HepG2 (cell line): ENCODE results near the gene SCAPER. TPM values are rescaled to one million over a fixed set of nuclear protein-coding genes. Genes with fewer than 3 reads are reported as not detected.
A peak's percentile ranks its signal among the peaks of the same experiment; 100 is the strongest.

Experiments
- ATF7-NPFF ChIP-seq: sonication (generic); formaldehyde crosslinking; IDR thresholded peaks from 2 replicates; pipeline ENCODE4 v1.8.1; 2023; ENCODE audit warnings: mild to moderate bottlenecking, low read depth, missing genetic modification reagents, moderate library complexity
- GFI1 ChIP-seq: sonication (generic); formaldehyde crosslinking; IDR thresholded peaks from 2 replicates; pipeline ENCODE4 v1.5.0; 2020; ENCODE audit warnings: missing genetic modification reagents, mild to moderate bottlenecking, borderline replicate concordance
- JUND ChIP-seq: sonication (generic); formaldehyde crosslinking; IDR thresholded peaks from 2 replicates; pipeline ENCODE4 v1.8.0; 2022; ENCODE audit warnings: mild to moderate bottlenecking, missing genetic modification reagents
- KDM4B ChIP-seq: sonication (generic); formaldehyde crosslinking; IDR thresholded peaks from 2 replicates; pipeline ENCODE4 v1.4.0; 2020; ENCODE audit warnings: missing genetic modification reagents
- MAF1 ChIP-seq: sonication (generic); formaldehyde crosslinking; IDR thresholded peaks from 2 replicates; pipeline ENCODE4 v1.5.0; 2020; ENCODE audit warnings: missing genetic modification reagents, borderline replicate concordance
- NAIF1 ChIP-seq: sonication (generic); formaldehyde crosslinking; IDR thresholded peaks from 2 replicates; pipeline ENCODE4 v1.5.0; 2020; ENCODE audit warnings: mild to moderate bottlenecking, missing genetic modification reagents, borderline replicate concordance
- NBN ChIP-seq: fragments of 450-650 bp; conservative IDR thresholded peaks from 2 replicates; pipeline ENCODE4 v1.6.1; 2017
- NONO ChIP-seq, 2 experiments: fragments of 450-650 bp in 1 of 2; sonication (generic) in 1 of 2; formaldehyde crosslinking in 1 of 2; IDR thresholded peaks in 1 of 2; conservative IDR thresholded peaks in 1 of 2; 2 replicates each; pipeline versions ENCODE4 v1.6.1 to v1.8.0; 2017 to 2022; ENCODE audit warnings: mild to moderate bottlenecking in 1 of 2, missing genetic modification reagents in 1 of 2, moderate library complexity in 1 of 2
- PAWR ChIP-seq: sonication (generic); formaldehyde crosslinking; IDR thresholded peaks from 2 replicates; pipeline ENCODE4 v1.4.0; 2020; ENCODE audit warnings: missing genetic modification reagents, mild to moderate bottlenecking, borderline replicate concordance
- PHF20 ChIP-seq: sonication (generic); formaldehyde crosslinking; IDR thresholded peaks from 2 replicates; pipeline ENCODE4 v1.5.0; 2020; ENCODE audit warnings: mild to moderate bottlenecking, missing genetic modification reagents
- PHF5A ChIP-seq: IDR thresholded peaks from one replicate; pipeline ENCODE4 v1.6.1; 2018; ENCODE audit warnings: low read depth, missing genetic modification reagents; ENCODE audit not compliant: unreplicated experiment
- POLR2A ChIP-seq, 2 experiments: IDR thresholded peaks; 2 replicates each; pipeline ENCODE4 v1.6.1; 2011; ENCODE audit warnings: low read depth in 2 of 2, low read length in 2 of 2, mild to moderate bottlenecking in 1 of 2, moderate library complexity in 1 of 2; ENCODE audit not compliant: insufficient read depth in 1 of 2
- SETDB1 ChIP-seq: sonication (generic); formaldehyde crosslinking; IDR thresholded peaks from 2 replicates; pipeline ENCODE4 v1.5.1; 2020; ENCODE audit warnings: missing genetic modification reagents, mild to moderate bottlenecking, borderline replicate concordance
- SUZ12 ChIP-seq: fragments of 150-350 bp; IDR thresholded peaks from 2 replicates; pipeline ENCODE4 v1.6.1; 2014; ENCODE audit warnings: low read depth, low read length
- YY1 ChIP-seq: IDR thresholded peaks from 2 replicates; pipeline ENCODE4 v1.6.1; 2011; ENCODE audit warnings: low read length, low read depth, moderate library complexity, mild to moderate bottlenecking; ENCODE audit not compliant: insufficient read depth, insufficient replicate concordance
- ZFX ChIP-seq: sonication (generic); formaldehyde crosslinking; IDR thresholded peaks from 2 replicates; pipeline ENCODE4 v1.4.0; 2020; ENCODE audit warnings: mild to moderate bottlenecking, low read depth, missing genetic modification reagents, moderate library complexity
- ZMYM4 ChIP-seq: sonication (generic); formaldehyde crosslinking; IDR thresholded peaks from 2 replicates; pipeline ENCODE4 v1.8.1; 2023; ENCODE audit warnings: mild to moderate bottlenecking, missing genetic modification reagents
- ZNF235 ChIP-seq: sonication (generic); formaldehyde crosslinking; IDR thresholded peaks from 2 replicates; pipeline ENCODE4 v1.8.1; 2023; ENCODE audit warnings: mild to moderate bottlenecking, missing genetic modification reagents, borderline replicate concordance
- ZNF441 ChIP-seq: sonication (generic); formaldehyde crosslinking; IDR thresholded peaks from 2 replicates; pipeline ENCODE4 v1.7.0; 2021; ENCODE audit warnings: missing genetic modification reagents, borderline replicate concordance
- ZNF546 ChIP-seq: sonication (generic); formaldehyde crosslinking; conservative IDR thresholded peaks from 2 replicates; pipeline ENCODE4 v1.8.1; 2023; ENCODE audit warnings: mild to moderate bottlenecking, missing genetic modification reagents
- ZNF558 ChIP-seq: sonication (generic); formaldehyde crosslinking; IDR thresholded peaks from 2 replicates; pipeline ENCODE4 v1.9.0; 2022; ENCODE audit warnings: mild to moderate bottlenecking, missing genetic modification reagents, borderline replicate concordance
- polyA plus RNA-seq, 8 experiments: library from polyadenylated mRNA; depleted of rRNA in 3 of 8; stranded (reverse) in 7 of 8; unstranded in 1 of 8; fragments of >200 nt; fragmentation: Illumina TruSeq in 4 of 8; extraction: Trizol in 4 of 8; gene quantifications; 2 replicates each; pipeline versions ENCODE4 v1.2.1 to v1.2.3, GENCODE V29; 2011 to 2016; ENCODE audit warnings: low read depth in 4 of 8, missing spikeins in 1 of 8, mixed read lengths in 1 of 8; ENCODE audit not compliant: insufficient read depth in 1 of 8
- total RNA-seq, 5 experiments: library from RNA; depleted of rRNA; stranded (reverse); fragments of >200 nt; fragmentation: Illumina TruSeq; extraction: Trizol; gene quantifications; 2 replicates each; pipeline ENCODE4 v1.2.3, GENCODE V29; 2016; ENCODE audit warnings: low read depth in 1 of 5
- TF ChIP-seq, protein P1 (sequence below): sonication (generic); formaldehyde crosslinking; IDR thresholded peaks from 2 replicates; pipeline ENCODE4 v1.5.1; 2020; ENCODE audit warnings: mild to moderate bottlenecking, missing genetic modification reagents, moderate library complexity
- TF ChIP-seq, protein P2 (sequence below): sonication (generic); formaldehyde crosslinking; IDR thresholded peaks from 2 replicates; pipeline ENCODE4 v1.8.0; 2023; ENCODE audit warnings: mild to moderate bottlenecking, missing genetic modification reagents

SCAPER gene
- total and polyA plus RNA-seq, 2 of the 13 experiments (the other 11 are each of a cell fraction or from before 2014, with no cell fraction given), result 4.3 to 10.5 TPM

DNA sequence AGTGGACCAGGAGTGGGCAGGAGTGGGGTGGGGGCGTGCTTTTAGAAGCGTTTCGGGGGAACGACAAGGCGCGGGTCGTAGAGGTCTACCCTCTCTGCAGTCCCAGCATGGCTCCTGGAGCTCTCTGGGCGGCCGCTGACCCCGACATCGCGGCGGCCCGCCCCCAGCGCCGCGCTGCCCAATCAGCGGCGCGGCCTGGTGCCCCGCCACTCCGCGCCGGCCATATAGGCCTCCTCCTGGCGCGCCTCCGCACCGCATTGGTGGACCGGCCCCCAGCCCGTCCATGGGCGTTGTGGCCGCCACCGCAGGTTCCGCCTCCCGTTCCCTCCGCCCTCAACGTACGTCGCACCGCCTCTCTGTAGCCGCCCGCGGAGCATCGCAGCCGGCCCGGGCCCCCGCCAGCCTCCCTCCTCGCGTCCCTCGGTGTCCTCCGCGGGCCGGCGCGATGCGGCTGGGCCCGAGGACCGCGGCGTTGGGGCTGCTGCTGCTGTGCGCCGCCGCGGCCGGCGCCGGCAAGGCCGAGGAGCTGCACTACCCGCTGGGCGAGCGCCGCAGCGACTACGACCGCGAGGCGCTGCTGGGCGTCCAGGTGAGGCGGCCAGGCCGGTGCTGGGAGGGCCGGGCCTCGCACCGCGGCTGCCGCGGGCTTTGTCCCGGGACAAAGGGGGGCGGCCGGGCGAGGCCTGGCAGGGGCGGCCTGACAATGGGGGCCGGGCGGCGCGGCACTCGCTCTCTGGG lies 26.4 kb upstream of the SCAPER start, which contains the start of gene RCN2 (continued):
- peak; percentile 50; the same call in 1 of the 2 replicates for TF ChIP-seq ZNF558
- no peak for TF ChIP-seq NBN
- peak; percentile 92 for TF ChIP-seq ZFX (CRISPR knock-in tag)
- TF ChIP-seq JUND (CRISPR knock-in tag), result no peak
- peak; percentile 82 for TF ChIP-seq YY1
- no peak; the same call in 1 of the 2 replicates for TF ChIP-seq GFI1 (CRISPR knock-in tag)
- peak; percentile 66 for TF ChIP-seq PHF20
- TF ChIP-seq NONO (IDR thresholded peaks at IDR 0.05), result no peak
- TF ChIP-seq NONO (CRISPR knock-in tag; conservative IDR thresholded peaks at IDR 0.05), result peak; percentile 66; the same call in 1 of the 2 replicates
- peak; percentile 94 for TF ChIP-seq ZMYM4 (CRISPR knock-in tag)
- TF ChIP-seq, protein P1, sequence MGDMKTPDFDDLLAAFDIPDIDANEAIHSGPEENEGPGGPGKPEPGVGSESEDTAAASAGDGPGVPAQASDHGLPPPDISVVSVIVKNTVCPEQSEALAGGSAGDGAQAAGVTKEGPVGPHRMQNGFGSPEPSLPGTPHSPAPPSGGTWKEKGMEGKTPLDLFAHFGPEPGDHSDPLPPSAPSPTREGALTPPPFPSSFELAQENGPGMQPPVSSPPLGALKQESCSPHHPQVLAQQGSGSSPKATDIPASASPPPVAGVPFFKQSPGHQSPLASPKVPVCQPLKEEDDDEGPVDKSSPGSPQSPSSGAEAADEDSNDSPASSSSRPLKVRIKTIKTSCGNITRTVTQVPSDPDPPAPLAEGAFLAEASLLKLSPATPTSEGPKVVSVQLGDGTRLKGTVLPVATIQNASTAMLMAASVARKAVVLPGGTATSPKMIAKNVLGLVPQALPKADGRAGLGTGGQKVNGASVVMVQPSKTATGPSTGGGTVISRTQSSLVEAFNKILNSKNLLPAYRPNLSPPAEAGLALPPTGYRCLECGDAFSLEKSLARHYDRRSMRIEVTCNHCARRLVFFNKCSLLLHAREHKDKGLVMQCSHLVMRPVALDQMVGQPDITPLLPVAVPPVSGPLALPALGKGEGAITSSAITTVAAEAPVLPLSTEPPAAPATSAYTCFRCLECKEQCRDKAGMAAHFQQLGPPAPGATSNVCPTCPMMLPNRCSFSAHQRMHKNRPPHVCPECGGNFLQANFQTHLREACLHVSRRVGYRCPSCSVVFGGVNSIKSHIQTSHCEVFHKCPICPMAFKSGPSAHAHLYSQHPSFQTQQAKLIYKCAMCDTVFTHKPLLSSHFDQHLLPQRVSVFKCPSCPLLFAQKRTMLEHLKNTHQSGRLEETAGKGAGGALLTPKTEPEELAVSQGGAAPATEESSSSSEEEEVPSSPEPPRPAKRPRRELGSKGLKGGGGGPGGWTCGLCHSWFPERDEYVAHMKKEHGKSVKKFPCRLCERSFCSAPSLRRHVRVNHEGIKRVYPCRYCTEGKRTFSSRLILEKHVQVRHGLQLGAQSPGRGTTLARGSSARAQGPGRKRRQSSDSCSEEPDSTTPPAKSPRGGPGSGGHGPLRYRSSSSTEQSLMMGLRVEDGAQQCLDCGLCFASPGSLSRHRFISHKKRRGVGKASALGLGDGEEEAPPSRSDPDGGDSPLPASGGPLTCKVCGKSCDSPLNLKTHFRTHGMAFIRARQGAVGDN, result peak; percentile 75
- TF ChIP-seq ZNF546, result no peak
- TF ChIP-seq KDM4B, result 0 out of 2 replicates have a peak, but pooled peaks have one; percentile 18
- TF ChIP-seq MAF1 (CRISPR knock-in tag), result no peak
- no peak for TF ChIP-seq PHF5A (CRISPR knock-in tag)
- peak; percentile 53; the same call in 1 of the 2 replicates for TF ChIP-seq ZNF441 (CRISPR knock-in tag)
- peak; percentile 87 to 97 for TF ChIP-seq POLR2A (IDR thresholded peaks at IDR 0.05; ENCODE audit: insufficient read depth in 1 of 2, low read depth in 2 of 2, low read length in 2 of 2)
- TF ChIP-seq PAWR (CRISPR knock-in tag), result no peak
- 0 out of 2 replicates have a peak, but pooled peaks have one; percentile 13 for TF ChIP-seq NAIF1 (CRISPR knock-in tag)
- TF ChIP-seq, protein P2, sequence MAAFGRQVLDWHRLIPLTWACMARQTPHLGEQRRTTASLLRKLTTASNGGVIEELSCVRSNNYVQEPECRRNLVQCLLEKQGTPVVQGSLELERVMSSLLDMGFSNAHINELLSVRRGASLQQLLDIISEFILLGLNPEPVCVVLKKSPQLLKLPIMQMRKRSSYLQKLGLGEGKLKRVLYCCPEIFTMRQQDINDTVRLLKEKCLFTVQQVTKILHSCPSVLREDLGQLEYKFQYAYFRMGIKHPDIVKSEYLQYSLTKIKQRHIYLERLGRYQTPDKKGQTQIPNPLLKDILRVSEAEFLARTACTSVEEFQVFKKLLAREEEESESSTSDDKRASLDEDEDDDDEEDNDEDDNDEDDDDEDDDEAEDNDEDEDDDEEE (CRISPR knock-in tag), result 0 out of 2 replicates have a peak, but pooled peaks have one; percentile 28
- TF ChIP-seq SETDB1 (CRISPR knock-in tag), result no peak
- no peak for TF ChIP-seq SUZ12
- TF ChIP-seq ZNF235, result no peak
- peak; percentile 57 for TF ChIP-seq ATF7-NPFF (CRISPR knock-in tag)
